GM12878 (cell line): ENCODE data around the gene DNAH17.

Source experiments
- ATF2 ChIP-seq: IDR thresholded peaks from 2 replicates; pipeline ENCODE4 v1.6.1; 2012; ENCODE audit warnings: low read length, inconsistent platforms
- FOS ChIP-seq: IDR thresholded peaks from 3 replicates; pipeline ENCODE4 v1.6.1; 2011; ENCODE audit warnings: borderline replicate concordance; ENCODE audit not compliant: insufficient read length; ENCODE audit errors: extremely low read depth
- JUNB ChIP-seq: IDR thresholded peaks from 2 replicates; pipeline ENCODE4 v1.6.1; 2016; ENCODE audit warnings: antibody characterized with exemption, mild to moderate bottlenecking
- KDM1A ChIP-seq: fragments of 200-600 bp; sonication (generic); IDR thresholded peaks from 2 replicates; pipeline ENCODE4 v1.6.1; 2016; ENCODE audit warnings: borderline replicate concordance
- MXI1 ChIP-seq: fragments of 150-350 bp; IDR thresholded peaks from 2 replicates; pipeline ENCODE4 v1.6.1; 2011; ENCODE audit warnings: low read depth, mild to moderate bottlenecking, inconsistent platforms, low read length, improper control_type of control experiment
- NBN ChIP-seq: fragments of 450-650 bp; IDR thresholded peaks from 2 replicates; pipeline ENCODE4 v1.6.1; 2016
- NFYB ChIP-seq: IDR thresholded peaks from 2 replicates; pipeline ENCODE4 v1.6.1; 2011; ENCODE audit warnings: low read depth, mild to moderate bottlenecking, low read length, improper control_type of control experiment, moderate library complexity; ENCODE audit not compliant: insufficient read depth
- RAD21 ChIP-seq: IDR thresholded peaks from 2 replicates; pipeline ENCODE4 v1.6.1; 2011; ENCODE audit warnings: mild to moderate bottlenecking, low read depth, low read length, moderate library complexity; ENCODE audit not compliant: insufficient read depth
- TF ChIP-seq, protein P1 (sequence below), 3 experiments: IDR thresholded peaks in 2 of 3; conservative IDR thresholded peaks in 1 of 3; 2 replicates each; pipeline ENCODE4 v1.5.1; 2011; ENCODE audit warnings: low read depth in 3 of 3, low read length in 3 of 3, mild to moderate bottlenecking in 3 of 3, control low read depth in 2 of 3, moderate library complexity in 2 of 3, inconsistent platforms in 1 of 3, mixed read lengths in 1 of 3; ENCODE audit not compliant: control insufficient read depth in 2 of 3, insufficient read depth in 1 of 3; ENCODE audit errors: extremely low read depth in 1 of 3
- TF ChIP-seq, protein P2 (sequence below): IDR thresholded peaks from 2 replicates; pipeline ENCODE4 v1.6.1; 2012; ENCODE audit warnings: low read depth, low read length, improper control_type of control experiment
- TF ChIP-seq, protein P3 (sequence below): fragments of 450-650 bp; formaldehyde crosslinking; IDR thresholded peaks from 2 replicates; pipeline ENCODE4 v1.5.0; 2022; ENCODE audit warnings: mild to moderate bottlenecking, missing genetic modification characterization

DNA sequence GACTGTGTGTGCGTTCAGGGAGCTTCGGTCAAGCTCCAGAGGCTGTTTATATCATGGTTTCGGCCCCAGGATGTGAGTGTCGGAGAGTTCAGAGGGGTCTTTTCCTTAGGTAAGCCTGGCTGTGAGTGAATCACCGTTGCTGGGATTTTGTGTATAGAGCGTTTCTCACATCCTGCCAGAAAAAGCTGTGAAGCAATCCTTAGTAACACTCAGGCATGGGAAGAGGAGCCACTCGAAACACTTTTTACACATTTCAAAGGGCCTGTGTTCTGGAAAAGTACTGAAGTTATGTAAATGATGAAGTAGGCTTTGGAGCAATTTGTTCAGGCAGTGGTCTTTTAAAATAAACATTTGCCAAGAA is 198.1 kb downstream of the DNAH17 start:
- TF ChIP-seq, protein P1, sequence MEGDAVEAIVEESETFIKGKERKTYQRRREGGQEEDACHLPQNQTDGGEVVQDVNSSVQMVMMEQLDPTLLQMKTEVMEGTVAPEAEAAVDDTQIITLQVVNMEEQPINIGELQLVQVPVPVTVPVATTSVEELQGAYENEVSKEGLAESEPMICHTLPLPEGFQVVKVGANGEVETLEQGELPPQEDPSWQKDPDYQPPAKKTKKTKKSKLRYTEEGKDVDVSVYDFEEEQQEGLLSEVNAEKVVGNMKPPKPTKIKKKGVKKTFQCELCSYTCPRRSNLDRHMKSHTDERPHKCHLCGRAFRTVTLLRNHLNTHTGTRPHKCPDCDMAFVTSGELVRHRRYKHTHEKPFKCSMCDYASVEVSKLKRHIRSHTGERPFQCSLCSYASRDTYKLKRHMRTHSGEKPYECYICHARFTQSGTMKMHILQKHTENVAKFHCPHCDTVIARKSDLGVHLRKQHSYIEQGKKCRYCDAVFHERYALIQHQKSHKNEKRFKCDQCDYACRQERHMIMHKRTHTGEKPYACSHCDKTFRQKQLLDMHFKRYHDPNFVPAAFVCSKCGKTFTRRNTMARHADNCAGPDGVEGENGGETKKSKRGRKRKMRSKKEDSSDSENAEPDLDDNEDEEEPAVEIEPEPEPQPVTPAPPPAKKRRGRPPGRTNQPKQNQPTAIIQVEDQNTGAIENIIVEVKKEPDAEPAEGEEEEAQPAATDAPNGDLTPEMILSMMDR (IDR thresholded peaks at IDR 0.05 in 2 of 3, conservative IDR thresholded peaks at IDR 0.05 in 1 of 3; ENCODE audit: control insufficient read depth in 2 of 3, extremely low read depth in 1 of 3, insufficient read depth in 1 of 3, low read depth in 3 of 3, low read length in 3 of 3), result no peak
- TF ChIP-seq MXI1 (no peak), KDM1A (no peak), NFYB (no peak), JUNB (no peak), NBN (no peak), ATF2 (no peak), RAD21 (no peak), FOS (no peak)
- TF ChIP-seq, protein P2, sequence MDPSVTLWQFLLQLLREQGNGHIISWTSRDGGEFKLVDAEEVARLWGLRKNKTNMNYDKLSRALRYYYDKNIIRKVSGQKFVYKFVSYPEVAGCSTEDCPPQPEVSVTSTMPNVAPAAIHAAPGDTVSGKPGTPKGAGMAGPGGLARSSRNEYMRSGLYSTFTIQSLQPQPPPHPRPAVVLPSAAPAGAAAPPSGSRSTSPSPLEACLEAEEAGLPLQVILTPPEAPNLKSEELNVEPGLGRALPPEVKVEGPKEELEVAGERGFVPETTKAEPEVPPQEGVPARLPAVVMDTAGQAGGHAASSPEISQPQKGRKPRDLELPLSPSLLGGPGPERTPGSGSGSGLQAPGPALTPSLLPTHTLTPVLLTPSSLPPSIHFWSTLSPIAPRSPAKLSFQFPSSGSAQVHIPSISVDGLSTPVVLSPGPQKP, result no peak
- TF ChIP-seq, protein P3, sequence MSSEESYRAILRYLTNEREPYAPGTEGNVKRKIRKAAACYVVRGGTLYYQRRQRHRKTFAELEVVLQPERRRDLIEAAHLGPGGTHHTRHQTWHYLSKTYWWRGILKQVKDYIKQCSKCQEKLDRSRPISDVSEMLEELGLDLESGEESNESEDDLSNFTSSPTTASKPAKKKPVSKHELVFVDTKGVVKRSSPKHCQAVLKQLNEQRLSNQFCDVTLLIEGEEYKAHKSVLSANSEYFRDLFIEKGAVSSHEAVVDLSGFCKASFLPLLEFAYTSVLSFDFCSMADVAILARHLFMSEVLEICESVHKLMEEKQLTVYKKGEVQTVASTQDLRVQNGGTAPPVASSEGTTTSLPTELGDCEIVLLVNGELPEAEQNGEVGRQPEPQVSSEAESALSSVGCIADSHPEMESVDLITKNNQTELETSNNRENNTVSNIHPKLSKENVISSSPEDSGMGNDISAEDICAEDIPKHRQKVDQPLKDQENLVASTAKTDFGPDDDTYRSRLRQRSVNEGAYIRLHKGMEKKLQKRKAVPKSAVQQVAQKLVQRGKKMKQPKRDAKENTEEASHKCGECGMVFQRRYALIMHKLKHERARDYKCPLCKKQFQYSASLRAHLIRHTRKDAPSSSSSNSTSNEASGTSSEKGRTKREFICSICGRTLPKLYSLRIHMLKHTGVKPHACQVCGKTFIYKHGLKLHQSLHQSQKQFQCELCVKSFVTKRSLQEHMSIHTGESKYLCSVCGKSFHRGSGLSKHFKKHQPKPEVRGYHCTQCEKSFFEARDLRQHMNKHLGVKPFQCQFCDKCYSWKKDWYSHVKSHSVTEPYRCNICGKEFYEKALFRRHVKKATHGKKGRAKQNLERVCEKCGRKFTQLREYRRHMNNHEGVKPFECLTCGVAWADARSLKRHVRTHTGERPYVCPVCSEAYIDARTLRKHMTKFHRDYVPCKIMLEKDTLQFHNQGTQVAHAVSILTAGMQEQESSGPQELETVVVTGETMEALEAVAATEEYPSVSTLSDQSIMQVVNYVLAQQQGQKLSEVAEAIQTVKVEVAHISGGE (CRISPR knock-in tag), result no peak
